LNCAP (cell line): ENCODE measurements around the gene HIVEP3.

Experiments used
- TF ChIP-seq, protein P1 (sequence below): fragments of 450-650 bp; IDR thresholded peaks from 2 replicates; pipeline ENCODE4 v1.5.1; 2017; ENCODE audit warnings: mild to moderate bottlenecking

The HIVEP3 gene

DNA sequence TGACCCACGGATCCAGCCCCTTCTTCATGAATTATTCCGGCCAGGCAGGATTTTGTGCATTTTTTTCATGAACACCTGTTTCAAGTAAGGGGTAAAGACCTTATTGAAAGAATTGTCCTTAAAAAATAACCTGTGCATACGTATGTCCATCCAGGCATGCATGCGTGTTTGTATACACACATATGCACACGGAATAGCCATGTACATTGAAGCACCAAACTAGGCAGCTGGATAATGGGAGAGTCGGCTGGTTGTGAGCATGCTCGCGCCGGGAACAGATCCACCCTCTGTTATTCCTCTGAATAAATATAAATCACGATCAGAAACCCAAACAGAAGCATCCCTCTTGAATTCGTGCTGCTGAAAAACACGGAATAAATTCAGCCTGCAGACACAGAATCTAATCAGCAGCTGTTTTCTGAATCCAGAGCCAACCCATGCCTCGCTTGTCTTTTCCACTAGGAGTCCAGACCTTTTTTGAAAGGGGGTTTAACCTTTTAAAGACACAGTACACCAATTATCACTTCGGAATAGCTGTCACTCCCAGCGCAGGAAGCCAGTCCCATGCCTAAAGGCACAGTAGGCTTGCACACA is at the start of gene HIVEP3:
TSS of gene HIVEP3 (minus strand) at position 473 of the 594 bp plus-strand sequence.
- TF ChIP-seq, protein P1, sequence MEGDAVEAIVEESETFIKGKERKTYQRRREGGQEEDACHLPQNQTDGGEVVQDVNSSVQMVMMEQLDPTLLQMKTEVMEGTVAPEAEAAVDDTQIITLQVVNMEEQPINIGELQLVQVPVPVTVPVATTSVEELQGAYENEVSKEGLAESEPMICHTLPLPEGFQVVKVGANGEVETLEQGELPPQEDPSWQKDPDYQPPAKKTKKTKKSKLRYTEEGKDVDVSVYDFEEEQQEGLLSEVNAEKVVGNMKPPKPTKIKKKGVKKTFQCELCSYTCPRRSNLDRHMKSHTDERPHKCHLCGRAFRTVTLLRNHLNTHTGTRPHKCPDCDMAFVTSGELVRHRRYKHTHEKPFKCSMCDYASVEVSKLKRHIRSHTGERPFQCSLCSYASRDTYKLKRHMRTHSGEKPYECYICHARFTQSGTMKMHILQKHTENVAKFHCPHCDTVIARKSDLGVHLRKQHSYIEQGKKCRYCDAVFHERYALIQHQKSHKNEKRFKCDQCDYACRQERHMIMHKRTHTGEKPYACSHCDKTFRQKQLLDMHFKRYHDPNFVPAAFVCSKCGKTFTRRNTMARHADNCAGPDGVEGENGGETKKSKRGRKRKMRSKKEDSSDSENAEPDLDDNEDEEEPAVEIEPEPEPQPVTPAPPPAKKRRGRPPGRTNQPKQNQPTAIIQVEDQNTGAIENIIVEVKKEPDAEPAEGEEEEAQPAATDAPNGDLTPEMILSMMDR, result no peak

DNA sequence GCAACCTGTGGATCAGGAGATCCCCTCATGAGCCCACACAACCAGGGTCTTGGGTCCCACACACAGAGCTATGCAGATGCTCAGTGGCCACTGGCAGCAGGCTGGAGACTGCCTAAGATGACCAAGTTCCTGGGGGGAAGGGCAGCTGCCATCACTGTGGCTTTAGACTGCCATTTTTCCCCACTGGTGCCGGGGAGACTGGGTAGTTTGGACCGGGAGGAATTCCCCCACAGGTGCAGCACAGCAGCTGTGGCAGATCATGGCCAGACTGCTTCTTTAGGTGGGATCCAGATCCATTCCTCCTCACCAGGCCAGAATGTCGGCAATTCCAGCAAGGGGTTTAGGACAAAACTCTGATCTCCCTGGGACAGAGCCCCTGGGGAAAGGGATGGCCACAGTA is 45.7 kb upstream of the HIVEP3 start:
- TF ChIP-seq, protein P1, result no peak

DNA sequence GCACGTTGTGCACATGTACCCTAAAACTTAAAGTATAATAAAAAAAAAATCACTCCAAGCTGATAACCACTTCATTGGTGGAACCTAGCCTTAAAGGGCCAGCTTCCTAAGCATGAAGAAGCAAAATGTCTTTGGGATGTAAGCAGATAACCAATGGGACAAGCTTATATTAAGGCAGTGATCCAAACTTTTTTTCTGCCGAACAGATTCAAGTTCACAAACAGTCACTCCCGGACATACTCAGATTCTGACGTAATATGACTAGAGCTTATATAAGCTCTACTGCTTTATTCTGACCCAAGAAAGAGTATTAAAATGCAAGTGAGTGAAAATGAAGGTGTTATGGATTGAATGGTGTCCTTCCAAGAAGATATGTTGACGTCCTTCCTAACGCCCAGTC is 44.9 kb upstream of the HIVEP3 start:
- TF ChIP-seq, protein P1, result no peak

DNA sequence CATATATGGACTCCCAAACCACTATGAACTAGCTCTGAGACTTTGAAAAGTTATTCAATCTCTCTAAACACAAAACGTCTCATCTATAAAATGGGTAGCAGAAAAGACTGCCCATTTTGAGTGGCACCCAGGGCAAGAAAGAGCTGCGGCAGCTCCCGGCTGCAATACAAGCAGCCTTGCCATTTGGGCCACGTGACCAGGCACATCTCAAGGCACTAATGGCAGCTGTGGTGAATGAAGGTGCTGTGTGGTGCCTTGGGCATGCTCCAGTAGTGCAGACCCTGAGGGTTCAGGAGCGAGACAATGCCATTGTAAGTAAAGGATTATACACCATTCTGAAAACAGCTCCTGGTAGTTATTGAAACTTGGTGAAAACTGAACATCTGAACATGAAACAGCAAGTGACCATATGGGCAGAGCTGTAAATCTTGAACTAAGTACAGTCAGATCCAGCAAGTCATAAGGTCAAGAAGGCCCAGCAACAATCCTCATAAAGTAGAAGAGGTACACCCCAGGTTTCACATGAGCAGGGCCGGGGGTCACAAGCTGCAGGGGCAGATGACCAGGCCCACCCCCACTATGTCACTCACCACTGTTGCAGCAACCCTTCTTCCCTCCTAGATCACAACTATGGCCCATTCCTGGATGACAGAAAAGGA is 39.4 kb upstream of the HIVEP3 start:
- TF ChIP-seq, protein P1, result no peak

DNA sequence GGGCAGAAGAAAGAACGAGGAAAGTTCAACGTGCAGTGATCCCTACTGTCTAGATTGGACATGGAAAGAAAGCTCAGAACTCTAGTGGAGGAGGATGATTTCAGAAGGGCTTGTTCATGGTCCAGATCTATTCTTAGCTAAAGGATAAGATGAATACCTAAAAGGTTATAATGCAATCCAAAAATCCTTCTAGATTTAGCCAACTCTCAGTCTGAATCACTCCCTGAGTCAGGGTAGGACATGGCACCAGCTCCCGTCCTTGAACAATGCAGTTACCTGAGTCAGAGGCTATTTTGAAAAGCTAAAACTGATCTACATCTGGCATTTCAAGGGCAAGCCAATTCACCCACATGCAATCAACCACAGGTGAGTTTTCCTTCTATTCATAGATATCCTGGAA is 38.8 kb upstream of the HIVEP3 start:
- TF ChIP-seq, protein P1, result no peak

DNA sequence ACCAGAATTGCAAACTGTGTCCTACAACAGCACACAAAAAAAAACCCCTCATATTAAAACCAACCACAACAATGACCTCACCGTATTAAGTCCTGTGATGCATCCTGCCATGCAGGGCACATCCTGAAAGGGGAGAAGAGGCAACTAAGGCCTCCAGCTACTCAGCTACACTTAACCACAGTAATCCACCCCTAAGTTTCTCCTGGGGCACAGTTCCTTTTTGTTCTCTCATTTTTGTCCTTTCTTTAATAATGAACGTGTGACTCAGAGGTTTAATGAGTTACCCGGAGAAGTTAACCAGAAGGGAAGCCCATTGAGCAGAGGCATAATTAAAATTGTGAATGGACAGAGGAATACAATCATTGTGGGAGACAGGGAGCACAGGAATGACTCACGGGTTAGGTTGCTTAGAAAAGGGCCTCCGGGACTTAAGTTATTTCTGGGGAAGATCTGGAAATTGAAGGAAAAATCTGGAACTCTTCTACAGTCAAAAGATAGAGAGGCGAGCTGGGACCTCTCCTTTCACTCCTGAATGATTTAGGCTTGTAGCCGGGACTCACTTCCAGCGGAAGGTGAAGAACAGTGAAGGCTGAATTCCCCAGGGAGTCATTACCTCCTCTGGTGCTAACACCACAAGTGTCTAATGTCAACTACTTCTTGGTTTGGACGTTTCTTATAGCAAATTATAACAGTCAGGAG is 36.9 kb upstream of the HIVEP3 start:
- TF ChIP-seq, protein P1, result no peak

DNA sequence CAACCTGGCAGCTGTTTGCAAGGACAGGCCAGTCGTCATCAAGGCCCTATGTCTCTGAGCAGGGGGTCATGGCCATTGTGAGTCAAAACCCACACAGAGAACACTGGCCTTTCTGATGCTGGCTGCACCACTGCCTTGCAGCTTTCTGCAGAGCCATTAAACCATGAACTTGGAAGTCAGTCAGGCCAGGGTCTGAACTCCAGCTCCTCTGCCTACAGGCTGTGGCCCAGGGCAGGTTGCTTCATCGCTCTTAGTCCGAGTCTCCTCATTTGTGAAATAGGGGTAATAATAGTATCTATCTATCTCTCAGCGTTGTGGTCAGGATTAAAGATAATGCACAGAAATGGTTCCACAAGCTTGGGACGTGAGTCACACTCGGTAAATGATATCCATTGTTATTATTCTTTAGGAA is 35.8 kb upstream of the HIVEP3 start:
- TF ChIP-seq, protein P1, result no peak
